Measurements from ENCODE around the gene RGS12. TPM values are rescaled to one million over a fixed set of nuclear protein-coding genes. Genes with fewer than 3 reads are reported as not detected.

RGS12 gene
- total and polyA plus RNA-seq, 2 of the 8 experiments (the other 6 are each of a cell fraction or from before 2014, with no cell fraction given), result 6.0 to 16.4 TPM

- Histone ChIP-seq H3K79me2 (ENCODE audit: control insufficient read depth in 1 of 2, insufficient read depth in 2 of 2, low read length in 2 of 2) (no peaks in the 10 kb centered on the region), H3K18ac (ENCODE audit: extremely low read depth, low read length) (no peak overlapping the region), H3K27me3 (replicated peaks in 1 of 4; ENCODE audit: control insufficient read depth in 3 of 4, extremely low read depth in 1 of 4, insufficient read depth in 3 of 4, low read length in 3 of 4) (no peaks in the 10 kb centered on the region), H3K4me3 (ENCODE audit: extremely low read depth in 1 of 4, insufficient read depth in 2 of 4, low read depth in 3 of 4, low read length in 4 of 4) (no peak overlapping the region), H3K36me3 (ENCODE audit: control insufficient read depth in 2 of 4, insufficient read depth in 4 of 4, low read length in 3 of 4) (no peaks in the 10 kb centered on the region), H3K9me3 (ENCODE audit: insufficient read depth in 2 of 2, low read depth in 1 of 2, low read length in 1 of 2) (no peaks in the 10 kb centered on the region), H3K23ac (ENCODE audit: insufficient read length) (no peak overlapping the region), H3K56ac (replicated peaks; ENCODE audit: insufficient read length, low read depth, low read length) (no peak overlapping the region), H2BK12ac (ENCODE audit: low read depth, low read length) (no peak overlapping the region), H2AK5ac (ENCODE audit: low read depth, low read length) (no peak overlapping the region), H4K91ac (replicated peaks; ENCODE audit: insufficient read length, low read length) (no peak overlapping the region), H2BK5ac (ENCODE audit: low read depth, low read length) (no peak overlapping the region), H3K4me2 (ENCODE audit: insufficient read depth in 1 of 2, low read depth in 2 of 2, low read length in 2 of 2) (no peak overlapping the region), H3K14ac (ENCODE audit: insufficient read length) (no peak overlapping the region), H4K5ac (ENCODE audit: insufficient read length, low read depth, low read length) (no peak overlapping the region), H4K20me1 (replicated peaks in 1 of 2; ENCODE audit: control insufficient read depth in 1 of 2, insufficient read depth in 2 of 2, low read length in 2 of 2) (peaks cover 0 to 7% of the 10 kb centered on the region in 2 experiments), H2AFZ (ENCODE audit: low read length) (no peak overlapping the region), H3K23me2 (ENCODE audit: low read depth, low read length) (no peaks in the 10 kb centered on the region), H3K79me1 (ENCODE audit: low read depth, low read length) (no peaks in the 10 kb centered on the region), H2BK120ac (replicated peaks; ENCODE audit: low read depth, low read length) (no peak overlapping the region), H2BK20ac (ENCODE audit: low read length) (no peak overlapping the region), H3K4me1 (replicated peaks in 1 of 4; ENCODE audit: control insufficient read depth in 3 of 4, insufficient read depth in 4 of 4, low read length in 3 of 4) (peaks cover 0 to 8% (median 0%) of the 10 kb centered on the region in 4 experiments; a peak in 3 of 7 replicates), H4K8ac (ENCODE audit: extremely low read depth, insufficient read depth, low read length) (no peak overlapping the region), H3K4ac (replicated peaks; ENCODE audit: insufficient read length, low read depth, low read length) (no peak overlapping the region), H2BK15ac (ENCODE audit: low read length) (no peak overlapping the region), H3K9ac (replicated peaks in 1 of 4; ENCODE audit: extremely low read depth in 1 of 4, low read depth in 3 of 4, low read length in 3 of 4) (no peak overlapping the region), H3K27ac (ENCODE audit: low read depth, low read length) (no peak overlapping the region)
- POLR2A ChIA-PET (ENCODE audit: partially characterized antibody), result no interaction called here
- CTCF ChIA-PET (ENCODE audit: partially characterized antibody), result interaction anchor here (0.6 to 0.8 kb wide), 2 partner anchors 65 to 244 kb away, joined by 3 read pairs; no protein-coding TSS in a partner anchor
- WGBS, 2 experiments (ENCODE audit: extremely low coverage in 1 of 2, insufficient coverage in 1 of 2, insufficient read length in 1 of 2, insufficient replicate concordance in 2 of 2, low coverage in 1 of 2, low lambda C conversion rate in 2 of 2, missing lambda C conversion rate in 1 of 2), result 92% methylated on average over 13 of the region's 13 CpGs; no CpG with 5 or more reads in 1 of the 2 experiments
- TF ChIP-seq CBX5 (IDR thresholded peaks at IDR 0.05; ENCODE audit: low read depth, low read length) (no peak), ZNF274 (IDR thresholded peaks at IDR 0.05; ENCODE audit: borderline replicate concordance, extremely low read depth, low read length) (no peak), CEBPB (IDR thresholded peaks at IDR 0.05; ENCODE audit: low read depth, low read length) (no peak), RNF2 (IDR thresholded peaks at IDR 0.05; ENCODE audit: borderline replicate concordance, low read depth, low read length, missing control alignments, poor library complexity, severe bottlenecking) (no peak), KDM4A (IDR thresholded peaks at IDR 0.05; ENCODE audit: low read depth, low read length, severe bottlenecking) (no peak), GABPA (IDR thresholded peaks at IDR 0.05; ENCODE audit: borderline replicate concordance, insufficient read depth, low read length) (no peak)
- FAIRE-seq (no peak), DNase-seq (ENCODE audit: low read depth in 1 of 2, low spot score in 2 of 2) (peak in 1 of 2 experiments; percentile 40)
Observed at GRCh38 chr4:3253808-3254207, 39.0 kb upstream of the RGS12 start.

Data from H1 (cell line).